HEK293 (cell line): ENCODE measurements around the gene ICE2.

Source experiments
- IKZF3 ChIP-seq: fragments of 450-650 bp; IDR thresholded peaks from 2 replicates; pipeline ENCODE4 v1.5.0; 2018; ENCODE audit warnings: missing biosample characterization, mild to moderate bottlenecking, missing genetic modification characterization, moderate library complexity
- KLF7 ChIP-seq: fragments of 450-650 bp; formaldehyde crosslinking; IDR thresholded peaks from 2 replicates; pipeline ENCODE4 v1.5.1; 2016; ENCODE audit warnings: missing biosample characterization, missing genetic modification characterization, borderline replicate concordance
- YY1 ChIP-seq: fragments of 450-650 bp; formaldehyde crosslinking; IDR thresholded peaks from 2 replicates; pipeline ENCODE4 v1.5.1; 2018; ENCODE audit warnings: missing biosample characterization, missing genetic modification characterization
- ZBTB49 ChIP-seq: fragments of 450-650 bp; formaldehyde crosslinking; IDR thresholded peaks from 2 replicates; pipeline ENCODE4 v1.5.1; 2016; ENCODE audit warnings: missing biosample characterization, missing genetic modification characterization, low read depth
- ZNF324 ChIP-seq: fragments of 450-650 bp; formaldehyde crosslinking; IDR thresholded peaks from 2 replicates; pipeline ENCODE4 v1.5.1; 2016; ENCODE audit warnings: missing biosample characterization, missing genetic modification characterization
- ZNF670 ChIP-seq: fragments of 450-650 bp; formaldehyde crosslinking; IDR thresholded peaks from 2 replicates; pipeline ENCODE4 v1.5.1; 2016; ENCODE audit warnings: missing biosample characterization, missing genetic modification characterization, low read depth
- ZNF701 ChIP-seq: fragments of 450-650 bp; formaldehyde crosslinking; IDR thresholded peaks from 2 replicates; pipeline ENCODE4 v1.5.1; 2016; ENCODE audit warnings: missing biosample characterization, missing genetic modification characterization
- ZSCAN23 ChIP-seq: fragments of 450-650 bp; formaldehyde crosslinking; IDR thresholded peaks from 2 replicates; pipeline ENCODE4 v1.5.1; 2016; ENCODE audit warnings: missing biosample characterization, missing genetic modification characterization
- ZSCAN4 ChIP-seq: fragments of 450-650 bp; formaldehyde crosslinking; IDR thresholded peaks from 2 replicates; pipeline ENCODE4 v1.5.1; 2017; ENCODE audit warnings: missing biosample characterization, missing genetic modification characterization
- TF ChIP-seq, protein P1 (sequence below): fragments of 450-650 bp; formaldehyde crosslinking; IDR thresholded peaks from 2 replicates; pipeline ENCODE4 v1.5.1; 2016; ENCODE audit warnings: missing biosample characterization, missing genetic modification characterization

- TF ChIP-seq ZBTB49 (tag by site-specific recombination) (no peak), YY1 (no peak), ZNF324 (tag by site-specific recombination) (no peak), IKZF3 (no peak), KLF7 (tag by site-specific recombination) (no peak), ZNF670 (tag by site-specific recombination) (no peak), ZNF701 (tag by site-specific recombination) (no peak), ZSCAN23 (tag by site-specific recombination) (no peak), ZSCAN4 (tag by site-specific recombination) (no peak)
- TF ChIP-seq, protein P1, sequence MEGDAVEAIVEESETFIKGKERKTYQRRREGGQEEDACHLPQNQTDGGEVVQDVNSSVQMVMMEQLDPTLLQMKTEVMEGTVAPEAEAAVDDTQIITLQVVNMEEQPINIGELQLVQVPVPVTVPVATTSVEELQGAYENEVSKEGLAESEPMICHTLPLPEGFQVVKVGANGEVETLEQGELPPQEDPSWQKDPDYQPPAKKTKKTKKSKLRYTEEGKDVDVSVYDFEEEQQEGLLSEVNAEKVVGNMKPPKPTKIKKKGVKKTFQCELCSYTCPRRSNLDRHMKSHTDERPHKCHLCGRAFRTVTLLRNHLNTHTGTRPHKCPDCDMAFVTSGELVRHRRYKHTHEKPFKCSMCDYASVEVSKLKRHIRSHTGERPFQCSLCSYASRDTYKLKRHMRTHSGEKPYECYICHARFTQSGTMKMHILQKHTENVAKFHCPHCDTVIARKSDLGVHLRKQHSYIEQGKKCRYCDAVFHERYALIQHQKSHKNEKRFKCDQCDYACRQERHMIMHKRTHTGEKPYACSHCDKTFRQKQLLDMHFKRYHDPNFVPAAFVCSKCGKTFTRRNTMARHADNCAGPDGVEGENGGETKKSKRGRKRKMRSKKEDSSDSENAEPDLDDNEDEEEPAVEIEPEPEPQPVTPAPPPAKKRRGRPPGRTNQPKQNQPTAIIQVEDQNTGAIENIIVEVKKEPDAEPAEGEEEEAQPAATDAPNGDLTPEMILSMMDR, result no peak
Measured at GRCh38 chr15:60457985-60458384, 21.0 kb downstream of the ICE2 start.
